SK-N-SH treated with all-trans-retinoic acid at 6 μM for 48 hours (cell line): ENCODE data around the gene LAIR2.

ENCODE experiments used
- ATAC-seq: fragments of 200-7000 bp; cut with Tn5 transposase; 3 replicates; pipeline ENCODE4 v1.9.1; 2020; ENCODE audit warnings: mild to moderate bottlenecking, moderate library complexity
- ARNTL ChIP-seq: fragments of 450-650 bp; formaldehyde crosslinking; IDR thresholded peaks from 2 replicates; pipeline ENCODE4 v1.5.0; 2020; ENCODE audit warnings: low read depth, mild to moderate bottlenecking, moderate library complexity, borderline replicate concordance
- BACH2 ChIP-seq: fragments of 250-450 bp; sonication (Bioruptor Pico); IDR thresholded peaks from 2 replicates; pipeline ENCODE4 v1.9.0; 2021; ENCODE audit warnings: mild to moderate bottlenecking, borderline replicate concordance
- CSDC2 ChIP-seq: fragments of 250-450 bp; sonication (Bioruptor Pico); IDR thresholded peaks from 2 replicates; pipeline ENCODE4 v1.5.0; 2020; ENCODE audit warnings: mild to moderate bottlenecking, moderate library complexity
- CSRNP3 ChIP-seq: fragments of 250-450 bp; sonication (Bioruptor Pico); IDR thresholded peaks from 2 replicates; pipeline ENCODE4 v1.5.1; 2021; ENCODE audit warnings: mild to moderate bottlenecking, moderate library complexity
- GLIS3 ChIP-seq: fragments of 250-450 bp; sonication (Bioruptor Pico); IDR thresholded peaks from 2 replicates; pipeline ENCODE4 v1.5.0; 2020; ENCODE audit warnings: mild to moderate bottlenecking, moderate library complexity
- ISL1 ChIP-seq: fragments of 250-450 bp; sonication (Bioruptor Pico); IDR thresholded peaks from 2 replicates; pipeline ENCODE4 v2.1.2; 2022; ENCODE audit warnings: mild to moderate bottlenecking, moderate library complexity
- OSR1 ChIP-seq: fragments of 250-450 bp; sonication (Bioruptor Pico); IDR thresholded peaks from 2 replicates; pipeline ENCODE4 v1.8.0; 2022; ENCODE audit warnings: moderate library complexity, mild to moderate bottlenecking, inconsistent platforms
- PATZ1 ChIP-seq: fragments of 250-450 bp; sonication (Bioruptor Pico); IDR thresholded peaks from 2 replicates; pipeline ENCODE4 v1.8.0; 2020; ENCODE audit warnings: mild to moderate bottlenecking, moderate library complexity, borderline replicate concordance
- POU6F1 ChIP-seq: fragments of 250-450 bp; sonication (Bioruptor Pico); IDR thresholded peaks from 2 replicates; pipeline ENCODE4 v1.8.0; 2021; ENCODE audit warnings: low read depth, mild to moderate bottlenecking, moderate library complexity, borderline replicate concordance
- RARB ChIP-seq: fragments of 250-450 bp; sonication (Bioruptor Pico); IDR thresholded peaks from 2 replicates; pipeline ENCODE4 v1.8.0; 2021; ENCODE audit warnings: mild to moderate bottlenecking, moderate library complexity
- SNAI2 ChIP-seq: fragments of 250-450 bp; sonication (Bioruptor Pico); IDR thresholded peaks from 2 replicates; pipeline ENCODE4 v1.5.0; 2020; ENCODE audit warnings: mild to moderate bottlenecking, moderate library complexity
- TOX ChIP-seq: fragments of 250-450 bp; sonication (Bioruptor Pico); IDR thresholded peaks from 2 replicates; pipeline ENCODE4 v1.8.0; 2021; ENCODE audit warnings: mild to moderate bottlenecking, moderate library complexity, borderline replicate concordance
- TSHZ2 ChIP-seq: fragments of 250-450 bp; sonication (Bioruptor Pico); IDR thresholded peaks from 2 replicates; pipeline ENCODE4 v1.5.0; 2020; ENCODE audit warnings: mild to moderate bottlenecking, moderate library complexity
- ZC3H10 ChIP-seq: fragments of 250-450 bp; sonication (Bioruptor Pico); IDR thresholded peaks from 2 replicates; pipeline ENCODE4 v1.5.1; 2021; ENCODE audit warnings: mild to moderate bottlenecking, moderate library complexity
- ZFP30 ChIP-seq: fragments of 450-650 bp; formaldehyde crosslinking; IDR thresholded peaks from 2 replicates; pipeline ENCODE4 v1.5.0; 2022; ENCODE audit warnings: mild to moderate bottlenecking, moderate library complexity
- ZNF565 ChIP-seq: fragments of 450-650 bp; formaldehyde crosslinking; conservative IDR thresholded peaks from 2 replicates; pipeline ENCODE4 v1.5.0; 2020; ENCODE audit warnings: low read depth, mild to moderate bottlenecking, moderate library complexity

Gene LAIR2

GRCh38 chr19:54470276-54470887 is 32.2 kb upstream of the LAIR2 start:
- ATAC-seq, result no peak

GRCh38 chr19:54470991-54471782 is 31.4 kb upstream of the LAIR2 start:
- ATAC-seq, result no peak
- TF ChIP-seq TOX (CRISPR knock-in tag) (no peak), OSR1 (CRISPR knock-in tag) (no peak), CSRNP3 (CRISPR knock-in tag) (no peak), RARB (CRISPR knock-in tag) (no peak), CSDC2 (CRISPR knock-in tag) (no peak), SNAI2 (CRISPR knock-in tag) (no peak), POU6F1 (no peak), ZFP30 (CRISPR knock-in tag) (no peak)

More at GRCh38 chr19:54470276-54470887, 32.2 kb upstream of the LAIR2 start:
- TF ChIP-seq ZC3H10 (CRISPR knock-in tag) (no peak), SNAI2 (CRISPR knock-in tag) (no peak), ISL1 (CRISPR knock-in tag) (no peak), BACH2 (CRISPR knock-in tag) (no peak), GLIS3 (CRISPR knock-in tag) (no peak), OSR1 (CRISPR knock-in tag) (no peak), ARNTL (CRISPR knock-in tag) (no peak), PATZ1 (CRISPR knock-in tag) (no peak), ZFP30 (CRISPR knock-in tag) (no peak), TSHZ2 (CRISPR knock-in tag) (no peak), ZNF565 (CRISPR knock-in tag) (no peak)

GRCh38 chr19:54473071-54473891 is 29.4 kb upstream of the LAIR2 start, which contains the start of gene CDC42EP5:
CDC42EP5 (minus strand) TSS chr19:54473296; CDS start chr19:54465547, 7,749 bp downstream.
- ATAC-seq, result peak; percentile 91
- TF ChIP-seq PATZ1 (CRISPR knock-in tag), result peak; percentile 40; the same call in 1 of the 2 replicates
- TF ChIP-seq OSR1 (CRISPR knock-in tag), result no peak
